OCI-LY3 (cell line): ENCODE measurements around the gene COPS7A.

Experiments used
- H2AFZ ChIP-seq: fragments of 200-600, 300-600 bp; shearing (Covaris generic); 2 replicates; pipeline ENCODE4 v1.6.0; 2014; ENCODE audit warnings: antibody characterized with exemption, low read depth, low read length
- H3K27ac ChIP-seq: fragments of 200-600, 300-600 bp; sonication (generic); 2 replicates; pipeline ENCODE4 v1.5.1; 2014; ENCODE audit warnings: mild to moderate bottlenecking, low read length, moderate library complexity, mixed read lengths
- H3K27me3 ChIP-seq: fragments of 200-600, 300-600 bp; sonication (generic); 2 replicates; pipeline ENCODE4 v1.6.1; 2014; ENCODE audit warnings: low read depth, low read length, mixed read lengths
- H3K36me3 ChIP-seq: fragments of 200-600, 300-600 bp; sonication (generic); replicated peaks from 2 replicates; pipeline ENCODE3; 2014; ENCODE audit warnings: low read depth, low read length, mixed read lengths
- H3K4me1 ChIP-seq: fragments of 300-600, 200-600 bp; sonication (generic); 2 replicates; pipeline ENCODE4 v1.6.1; 2014; ENCODE audit warnings: low read length, mixed read lengths
- H3K4me2 ChIP-seq: fragments of 200-600, 300-600 bp; sonication (generic); 2 replicates; pipeline ENCODE4 v1.6.1; 2014; ENCODE audit warnings: low read length, mixed read lengths
- H3K4me3 ChIP-seq: fragments of 300-600, 200-600 bp; sonication (generic); 2 replicates; pipeline ENCODE4 v1.5.1; 2014; ENCODE audit warnings: antibody characterized with exemption, mild to moderate bottlenecking, low read length, moderate library complexity
- H3K79me2 ChIP-seq: fragments of 300-600, 200-600 bp; shearing (Covaris generic); 2 replicates; pipeline ENCODE4 v1.6.1; 2014; ENCODE audit warnings: mild to moderate bottlenecking, low read length, mixed read lengths
- H3K9ac ChIP-seq: fragments of 300-600, 200-600 bp; shearing (Covaris generic); 2 replicates; pipeline ENCODE4 v1.6.0; 2014; ENCODE audit warnings: mild to moderate bottlenecking, low read length, moderate library complexity
- H3K9me3 ChIP-seq: fragments of 200-600, 300-600 bp; shearing (Covaris generic); 2 replicates; pipeline ENCODE4 v1.6.1; 2014; ENCODE audit warnings: low read length, mixed read lengths; ENCODE audit not compliant: insufficient read depth
- H4K20me1 ChIP-seq: fragments of 200-600, 300-600 bp; sonication (generic); 2 replicates; pipeline ENCODE4 v1.6.1; 2016; ENCODE audit warnings: low read length, mixed read lengths; ENCODE audit not compliant: insufficient read depth
- EZH2phosphoT487 ChIP-seq: fragments of 200-600 bp; shearing (Covaris generic); IDR thresholded peaks from 2 replicates; pipeline ENCODE4 v1.6.1; 2018; ENCODE audit warnings: antibody characterized with exemption, mixed run types, low read depth
- TF ChIP-seq, protein P1 (sequence below): fragments of 200-600, 300-600 bp; sonication (generic); IDR thresholded peaks from 2 replicates; pipeline ENCODE4 v1.5.1; 2014; ENCODE audit warnings: antibody characterized with exemption, low read length, low read depth

COPS7A gene

DNA sequence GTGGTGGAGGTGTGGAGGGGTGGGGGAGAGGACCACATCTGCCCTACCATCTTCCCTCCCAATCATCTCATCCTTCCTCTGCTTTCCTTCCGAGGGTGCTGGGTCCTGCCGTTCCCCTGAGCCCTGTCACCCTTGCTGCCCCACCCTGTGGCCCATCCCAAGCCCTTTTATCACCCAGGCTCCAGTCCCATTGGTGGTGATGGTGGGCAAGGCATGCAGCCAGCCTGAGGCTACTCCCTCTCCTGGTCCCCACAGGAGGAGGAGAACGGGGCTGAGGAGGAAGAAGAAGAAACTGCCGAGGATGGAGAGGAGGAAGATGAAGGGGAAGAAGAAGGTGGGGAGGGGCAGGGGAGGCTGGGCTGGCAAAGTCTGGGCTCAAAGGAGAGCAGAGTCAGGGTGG, 45.8 kb downstream of the COPS7A start:
- H3K9ac ChIP-seq, result no peak overlapping the region
- peaks cover 42% of the 10 kb centered on the region for H3K4me1 ChIP-seq
- H3K4me2 ChIP-seq, result no peak overlapping the region
- H2AFZ ChIP-seq, result no peak overlapping the region
- H3K27ac ChIP-seq, result no peak overlapping the region
- H3K36me3 ChIP-seq, result no peaks in the 10 kb centered on the region
- peaks cover 58% of the 10 kb centered on the region for H3K27me3 ChIP-seq
- no peak for TF ChIP-seq EZH2phosphoT487
- TF ChIP-seq, protein P1, sequence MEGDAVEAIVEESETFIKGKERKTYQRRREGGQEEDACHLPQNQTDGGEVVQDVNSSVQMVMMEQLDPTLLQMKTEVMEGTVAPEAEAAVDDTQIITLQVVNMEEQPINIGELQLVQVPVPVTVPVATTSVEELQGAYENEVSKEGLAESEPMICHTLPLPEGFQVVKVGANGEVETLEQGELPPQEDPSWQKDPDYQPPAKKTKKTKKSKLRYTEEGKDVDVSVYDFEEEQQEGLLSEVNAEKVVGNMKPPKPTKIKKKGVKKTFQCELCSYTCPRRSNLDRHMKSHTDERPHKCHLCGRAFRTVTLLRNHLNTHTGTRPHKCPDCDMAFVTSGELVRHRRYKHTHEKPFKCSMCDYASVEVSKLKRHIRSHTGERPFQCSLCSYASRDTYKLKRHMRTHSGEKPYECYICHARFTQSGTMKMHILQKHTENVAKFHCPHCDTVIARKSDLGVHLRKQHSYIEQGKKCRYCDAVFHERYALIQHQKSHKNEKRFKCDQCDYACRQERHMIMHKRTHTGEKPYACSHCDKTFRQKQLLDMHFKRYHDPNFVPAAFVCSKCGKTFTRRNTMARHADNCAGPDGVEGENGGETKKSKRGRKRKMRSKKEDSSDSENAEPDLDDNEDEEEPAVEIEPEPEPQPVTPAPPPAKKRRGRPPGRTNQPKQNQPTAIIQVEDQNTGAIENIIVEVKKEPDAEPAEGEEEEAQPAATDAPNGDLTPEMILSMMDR, result no peak
- H3K9me3 ChIP-seq, result no peaks in the 10 kb centered on the region
- no peaks in the 10 kb centered on the region for H3K79me2 ChIP-seq
- no peaks in the 10 kb centered on the region for H4K20me1 ChIP-seq
- no peak overlapping the region for H3K4me3 ChIP-seq

- Histone ChIP-seq H2AFZ (no peak overlapping the region), H3K4me2 (no peak overlapping the region), H3K9me3 (no peaks in the 10 kb centered on the region), H3K27me3 (peaks cover 58% of the 10 kb centered on the region), H3K36me3 (no peaks in the 10 kb centered on the region), H3K27ac (no peak overlapping the region), H3K9ac (no peak overlapping the region), H4K20me1 (no peaks in the 10 kb centered on the region), H3K79me2 (no peaks in the 10 kb centered on the region), H3K4me3 (no peak overlapping the region), H3K4me1 (peaks cover 40% of the 10 kb centered on the region)
- TF ChIP-seq, protein P1, result no peak
- no peak for TF ChIP-seq EZH2phosphoT487
Measured at GRCh38 chr12:6770094-6770493, 46.2 kb downstream of the COPS7A start.

- no peak overlapping the region for H3K4me3 ChIP-seq
- no peak overlapping the region for H3K4me2 ChIP-seq
- H2AFZ ChIP-seq, result no peak overlapping the region
- H3K27me3 ChIP-seq, result peaks cover 53% of the 10 kb centered on the region
- peaks cover 40% of the 10 kb centered on the region for H3K4me1 ChIP-seq
- H3K9ac ChIP-seq, result no peak overlapping the region
- no peaks in the 10 kb centered on the region for H4K20me1 ChIP-seq
- no peaks in the 10 kb centered on the region for H3K79me2 ChIP-seq
- no peak for TF ChIP-seq EZH2phosphoT487
- TF ChIP-seq, protein P1, result no peak
- no peaks in the 10 kb centered on the region for H3K36me3 ChIP-seq
- no peak overlapping the region for H3K27ac ChIP-seq
- no peaks in the 10 kb centered on the region for H3K9me3 ChIP-seq
Measured at GRCh38 chr12:6770600-6770999, 46.8 kb downstream of the COPS7A start.

DNA sequence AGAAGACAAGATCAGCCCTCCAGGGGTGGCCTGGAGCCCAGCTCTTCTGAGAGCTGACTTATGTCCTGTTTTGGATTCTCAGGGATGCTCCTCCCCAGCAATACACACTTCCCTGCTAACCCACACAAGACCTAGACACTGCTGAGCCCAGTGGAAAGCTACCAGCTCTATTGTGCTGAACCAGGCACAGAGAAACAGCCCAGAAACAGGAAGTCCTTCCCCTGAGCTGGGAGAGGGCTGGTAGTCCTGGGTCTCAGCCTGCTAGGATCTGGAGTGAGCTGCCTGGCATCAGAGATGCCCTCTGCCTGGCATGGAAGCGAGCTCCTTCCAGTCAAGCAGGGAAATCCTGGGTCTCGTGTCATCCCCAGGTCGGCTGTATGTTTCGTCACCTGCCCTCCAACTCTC, 47.2 kb downstream of the COPS7A start:
- Histone ChIP-seq H3K9ac (no peak overlapping the region), H3K27ac (no peak overlapping the region)

More for the DNA sequence above, 47.2 kb downstream of the COPS7A start:
- TF ChIP-seq, protein P1, result no peak
- TF ChIP-seq EZH2phosphoT487, result no peak
- H3K9me3 ChIP-seq, result no peaks in the 10 kb centered on the region
- H4K20me1 ChIP-seq, result no peaks in the 10 kb centered on the region
- H2AFZ ChIP-seq, result no peak overlapping the region
- H3K27me3 ChIP-seq, result peaks cover 50% of the 10 kb centered on the region
- no peaks in the 10 kb centered on the region for H3K79me2 ChIP-seq
- H3K4me1 ChIP-seq, result peaks cover 43% of the 10 kb centered on the region
- no peaks in the 10 kb centered on the region for H3K36me3 ChIP-seq
- H3K4me2 ChIP-seq, result no peak overlapping the region
- H3K4me3 ChIP-seq, result no peak overlapping the region
